Measurements from ENCODE around the gene KIAA1217.

KIAA1217 gene

GRCh38 chr10:24207341-24207740 lies 1.6 kb upstream of the KIAA1217 start:
- H3K4me3 ChIP-seq (ENCODE audit: low read depth, low read length): no peak overlapping the region
- ChIA-PET CTCF (interaction anchor here (0.6 to 0.7 kb wide), 2 partner anchors 112 to 247 kb away, joined by 3 to 11 read pairs; no protein-coding TSS in a partner anchor), POLR2A (no interaction called here)
- H3K9me3 ChIP-seq (ENCODE audit: control insufficient read depth, insufficient read depth, low read depth, low read length): no peaks in the 10 kb centered on the region
- no peak for TF ChIP-seq PRDM2 (tag by site-specific recombination; IDR thresholded peaks at IDR 0.05; ENCODE audit: borderline replicate concordance)
- no peaks in the 10 kb centered on the region for H3K36me3 ChIP-seq (ENCODE audit: control insufficient read depth in 2 of 2, insufficient read depth in 1 of 2, low read length in 2 of 2)
- no peak overlapping the region for H3K27ac ChIP-seq (ENCODE audit: extremely low read depth, low read depth, low read length)
- H3K4me1 ChIP-seq (ENCODE audit: control insufficient read depth, insufficient read depth, low read length): peaks cover 13% of the 10 kb centered on the region

- POLR2A ChIA-PET: no interaction called here
- peak overlapping the region; percentile 61 for H3K27ac ChIP-seq (ENCODE audit: extremely low read depth, low read depth, low read length)
- CTCF ChIA-PET: interaction anchor here (0.7 to 1.8 kb wide), 4 partner anchors 24 to 248 kb away, joined by 4 to 11 read pairs (median 5); no protein-coding TSS in a partner anchor
- no peaks in the 10 kb centered on the region for H3K36me3 ChIP-seq (ENCODE audit: control insufficient read depth in 2 of 2, insufficient read depth in 1 of 2, low read length in 2 of 2)
- no peaks in the 10 kb centered on the region for H3K9me3 ChIP-seq (ENCODE audit: control insufficient read depth, insufficient read depth, low read depth, low read length)
- H3K4me3 ChIP-seq (ENCODE audit: low read depth, low read length): no peak overlapping the region
- H3K4me1 ChIP-seq (ENCODE audit: control insufficient read depth, insufficient read depth, low read length): peaks cover 15% of the 10 kb centered on the region
- TF ChIP-seq ZNF280D (tag by site-specific recombination; IDR thresholded peaks at IDR 0.05): no peak
- TF ChIP-seq ZFP69B (tag by site-specific recombination; IDR thresholded peaks at IDR 0.05): 0 out of 2 replicates have a peak, but pooled peaks have one; percentile 51
- peak; percentile 74 for TF ChIP-seq ZBTB17 (tag by site-specific recombination; IDR thresholded peaks at IDR 0.05)
- TF ChIP-seq IKZF3 (tag by site-specific recombination; IDR thresholded peaks at IDR 0.05): no peak
- no peak for TF ChIP-seq ZNF175 (tag by site-specific recombination; IDR thresholded peaks at IDR 0.05)
- 0 out of 2 replicates have a peak, but pooled peaks have one; percentile 27 for TF ChIP-seq ZEB2 (tag by site-specific recombination; IDR thresholded peaks at IDR 0.05)
- TF ChIP-seq ZNF335 (tag by site-specific recombination; conservative IDR thresholded peaks at IDR 0.05): peak; percentile 93
- peak; percentile 78 for TF ChIP-seq GFI1B (tag by site-specific recombination; IDR thresholded peaks at IDR 0.05)
- 0 out of 2 replicates have a peak, but pooled peaks have one; percentile 6 for TF ChIP-seq ZNF362 (tag by site-specific recombination; IDR thresholded peaks at IDR 0.05)
- TF ChIP-seq ZNF707 (tag by site-specific recombination; IDR thresholded peaks at IDR 0.05): no peak
- peak; percentile 69 for TF ChIP-seq FEZF1 (tag by site-specific recombination; IDR thresholded peaks at IDR 0.05)
- TF ChIP-seq ZNF629 (tag by site-specific recombination; IDR thresholded peaks at IDR 0.05): peak; percentile 58
- peak; percentile 79 for TF ChIP-seq PRDM1 (tag by site-specific recombination; IDR thresholded peaks at IDR 0.05)
- peak; percentile 8 for TF ChIP-seq ZNF510 (tag by site-specific recombination; IDR thresholded peaks at IDR 0.05; ENCODE audit: insufficient replicate concordance)
- no peak for TF ChIP-seq AEBP2 (tag by site-specific recombination; IDR thresholded peaks at IDR 0.05; ENCODE audit: borderline replicate concordance)
- TF ChIP-seq ZNF791 (tag by site-specific recombination; IDR thresholded peaks at IDR 0.05): 0 out of 2 replicates have a peak, but pooled peaks have one; percentile 28
- peak; percentile 39; the same call in 1 of the 2 replicates for TF ChIP-seq ZNF843 (tag by site-specific recombination; IDR thresholded peaks at IDR 0.05)
- TF ChIP-seq ZFHX2 (tag by site-specific recombination; conservative IDR thresholded peaks at IDR 0.05): no peak
- peak; percentile 82 for TF ChIP-seq ZSCAN4 (tag by site-specific recombination; IDR thresholded peaks at IDR 0.05)
Observed at GRCh38 chr10:24207781-24208611, 942 bp upstream of the KIAA1217 start.
